ENCODE results near the gene TESK2. TPM values are rescaled to one million over a fixed set of nuclear protein-coding genes. Genes with fewer than 3 reads are reported as not detected.

The TESK2 gene
- polyA plus RNA-seq, 4 donors: 5.5 to 22.1 (median 12.6) TPM

DNA sequence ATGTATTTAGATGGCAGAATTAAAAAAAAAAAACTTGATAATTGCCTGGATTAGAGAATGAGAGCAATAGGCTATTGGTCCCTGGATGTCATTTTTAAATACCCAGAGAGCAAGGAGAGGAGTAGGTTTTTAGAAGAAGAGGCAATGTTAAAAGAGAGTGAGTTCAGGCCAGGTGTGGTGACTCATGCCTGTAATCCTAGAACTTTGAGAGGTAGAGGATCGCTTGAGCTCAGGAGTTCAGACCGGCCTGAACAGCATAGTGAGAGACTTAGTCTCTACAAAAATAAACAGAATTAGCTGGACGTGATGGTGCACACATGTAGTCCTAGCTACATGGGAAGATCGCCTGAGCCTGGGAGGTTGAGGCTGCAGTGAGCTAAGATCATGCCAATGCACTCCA, 134.8 kb downstream of the TESK2 start:
- Histone ChIP-seq H3K9me3 (ENCODE audit: control insufficient read depth in 2 of 2, insufficient read depth in 1 of 2, low read depth in 1 of 2, low read length in 1 of 2) (no peaks in the 10 kb centered on the region), H3K4me3 (ENCODE audit: low read depth in 1 of 3, low read length in 3 of 3) (no peak overlapping the region), H3K36me3 (ENCODE audit: control insufficient read depth in 3 of 3, insufficient read depth in 2 of 3, low read depth in 1 of 3, low read length in 3 of 3) (peaks cover 0 to 11% (median 2%) of the 10 kb centered on the region in 3 donors), H3K4me1 (ENCODE audit: control insufficient read depth in 3 of 3, insufficient read depth in 2 of 3, low read depth in 1 of 3, low read length in 2 of 3) (peaks cover 0 to 4% (median 0%) of the 10 kb centered on the region in 3 donors), H3K27ac (ENCODE audit: low read depth in 1 of 3, low read length in 2 of 3) (no peak overlapping the region), H3K27me3 (ENCODE audit: control insufficient read depth in 3 of 3, insufficient read depth in 3 of 3, low read length in 3 of 3) (no peaks in the 10 kb centered on the region)
- DNase-seq (peak in 1 of 2 donors; percentile 53), FAIRE-seq (no peak)
- 34 to 69% (median 49%) methylated on average over 4 of the region's 4 CpGs for WGBS, 3 donors

DNA sequence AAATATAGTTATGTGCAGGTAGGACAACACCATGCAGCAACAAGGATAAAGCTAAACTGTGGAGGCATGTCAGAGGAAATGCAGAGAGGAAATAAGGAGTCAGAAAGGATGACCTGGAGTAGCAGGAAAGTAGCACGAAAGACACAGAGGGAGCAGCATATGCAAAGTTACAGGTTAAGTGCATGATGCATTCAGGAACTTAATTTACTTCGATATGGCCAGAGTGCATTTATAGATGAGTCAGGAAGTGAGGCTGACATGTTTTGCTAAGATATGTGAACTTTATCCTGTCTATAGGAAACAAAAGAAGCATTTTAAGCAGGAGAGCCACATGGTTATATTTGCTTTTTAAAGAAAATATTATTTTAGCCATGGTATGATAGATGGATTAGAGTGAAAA, 135.3 kb downstream of the TESK2 start:
- WGBS, 3 donors: 30 to 43% (median 42%) methylated on average over 2 of the region's 2 CpGs
- FAIRE-seq (no peak), DNase-seq (peak in 1 of 2 donors; percentile 45)
- no peak overlapping the region for H3K27ac ChIP-seq (ENCODE audit: low read depth in 1 of 3, low read length in 2 of 3)
- H3K4me3 ChIP-seq (ENCODE audit: low read depth in 1 of 3, low read length in 3 of 3): no peak overlapping the region
- no peaks in the 10 kb centered on the region for H3K9me3 ChIP-seq (ENCODE audit: control insufficient read depth in 2 of 2, insufficient read depth in 1 of 2, low read depth in 1 of 2, low read length in 1 of 2)
- peaks cover 0 to 11% (median 3%) of the 10 kb centered on the region in 3 donors for H3K36me3 ChIP-seq (ENCODE audit: control insufficient read depth in 3 of 3, insufficient read depth in 2 of 3, low read depth in 1 of 3, low read length in 3 of 3)
- peaks cover 0 to 4% (median 0%) of the 10 kb centered on the region in 3 donors for H3K4me1 ChIP-seq (ENCODE audit: control insufficient read depth in 3 of 3, insufficient read depth in 2 of 3, low read depth in 1 of 3, low read length in 2 of 3)
- no peaks in the 10 kb centered on the region for H3K27me3 ChIP-seq (ENCODE audit: control insufficient read depth in 3 of 3, insufficient read depth in 3 of 3, low read length in 3 of 3)

DNA sequence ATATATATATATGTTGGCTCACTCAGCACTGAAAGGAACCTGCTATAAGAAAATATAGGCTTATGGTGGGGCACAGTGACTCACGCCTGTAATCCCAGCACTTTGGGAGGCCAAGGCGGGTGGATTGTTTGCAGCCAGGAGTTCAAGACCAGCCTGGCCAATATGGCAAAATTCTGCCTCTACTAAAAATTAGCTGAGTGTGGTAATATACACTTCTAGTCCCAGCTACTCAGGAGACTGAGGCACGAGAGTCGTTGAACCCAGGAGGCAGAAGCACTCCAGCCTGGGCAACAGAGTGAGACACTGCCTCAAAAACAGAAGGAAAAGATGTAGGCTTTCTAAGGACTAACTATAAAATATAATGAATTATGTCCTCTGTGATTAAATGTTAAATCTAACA, 136.1 kb downstream of the TESK2 start:
- FAIRE-seq: no peak
- Histone ChIP-seq H3K27me3 (ENCODE audit: control insufficient read depth in 3 of 3, insufficient read depth in 3 of 3, low read length in 3 of 3) (no peaks in the 10 kb centered on the region), H3K4me3 (ENCODE audit: low read depth in 1 of 3, low read length in 3 of 3) (no peak overlapping the region), H3K36me3 (ENCODE audit: control insufficient read depth in 3 of 3, insufficient read depth in 2 of 3, low read depth in 1 of 3, low read length in 3 of 3) (peaks cover 0 to 11% (median 5%) of the 10 kb centered on the region in 3 donors), H3K27ac (ENCODE audit: low read depth in 1 of 3, low read length in 2 of 3) (no peak overlapping the region), H3K9me3 (ENCODE audit: control insufficient read depth in 2 of 2, insufficient read depth in 1 of 2, low read depth in 1 of 2, low read length in 1 of 2) (no peaks in the 10 kb centered on the region), H3K4me1 (ENCODE audit: control insufficient read depth in 3 of 3, insufficient read depth in 2 of 3, low read depth in 1 of 3, low read length in 2 of 3) (peaks cover 0 to under 1% (median 0%) of the 10 kb centered on the region in 3 donors)
- 94 to 97% (median 94%) methylated on average over 4 of the region's 4 CpGs for WGBS, 3 donors
- no peak for DNase-seq

DNA sequence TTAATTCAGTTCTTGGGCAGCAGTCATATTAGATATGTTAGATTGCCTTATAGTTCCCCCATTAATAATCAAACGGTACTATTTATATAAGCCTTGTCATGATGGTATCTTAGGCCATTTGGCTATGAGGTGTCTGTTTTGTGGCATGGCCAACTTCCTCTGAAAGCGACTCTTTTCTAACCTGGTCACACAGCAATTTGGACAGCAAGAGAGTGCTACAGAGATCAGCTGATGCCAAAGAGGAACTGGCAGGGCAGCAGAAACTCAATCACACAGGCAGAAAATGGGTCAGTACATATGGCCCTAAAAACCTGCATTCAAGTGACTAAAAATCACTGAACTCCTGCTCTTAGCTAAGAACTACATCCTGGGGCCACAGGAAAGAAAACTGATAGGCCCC, 137.3 kb downstream of the TESK2 start:
- 78 to 89% (median 89%) methylated on average over 2 of the region's 2 CpGs for WGBS, 3 donors
- FAIRE-seq (no peak), DNase-seq (no peak)
- Histone ChIP-seq H3K36me3 (ENCODE audit: control insufficient read depth in 3 of 3, insufficient read depth in 2 of 3, low read depth in 1 of 3, low read length in 3 of 3) (peaks cover 0 to 14% (median 4%) of the 10 kb centered on the region in 3 donors), H3K4me1 (ENCODE audit: control insufficient read depth in 3 of 3, insufficient read depth in 2 of 3, low read depth in 1 of 3, low read length in 2 of 3) (no peaks in the 10 kb centered on the region), H3K27me3 (ENCODE audit: control insufficient read depth in 3 of 3, insufficient read depth in 3 of 3, low read length in 3 of 3) (no peaks in the 10 kb centered on the region), H3K9me3 (ENCODE audit: control insufficient read depth in 2 of 2, insufficient read depth in 1 of 2, low read depth in 1 of 2, low read length in 1 of 2) (no peaks in the 10 kb centered on the region), H3K4me3 (ENCODE audit: low read depth in 1 of 3, low read length in 3 of 3) (no peak overlapping the region), H3K27ac (ENCODE audit: low read depth in 1 of 3, low read length in 2 of 3) (no peak overlapping the region)

DNA sequence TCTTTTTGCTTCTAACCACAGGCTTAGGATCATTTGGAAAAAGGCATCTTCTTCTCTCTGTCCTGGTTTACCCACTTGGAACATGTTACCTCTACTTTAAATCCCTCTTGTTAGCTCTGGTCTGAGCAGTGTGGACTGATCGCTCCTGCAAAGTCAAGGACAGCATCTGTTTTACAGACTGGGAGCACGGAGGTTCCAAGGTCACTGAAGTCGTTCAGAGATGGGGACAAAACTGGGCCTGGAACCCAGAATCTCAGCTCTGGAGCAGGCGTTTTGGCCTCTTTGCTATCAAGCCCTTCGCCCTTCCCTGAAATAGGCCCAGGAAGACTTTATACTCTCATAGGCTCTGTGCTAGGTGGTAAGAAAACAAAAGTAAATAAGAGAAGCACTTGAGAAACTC, 139.5 kb downstream of the TESK2 start:
- Histone ChIP-seq H3K27ac (ENCODE audit: low read depth in 1 of 3, low read length in 2 of 3) (no peak overlapping the region), H3K4me3 (ENCODE audit: low read depth in 1 of 3, low read length in 3 of 3) (no peak overlapping the region), H3K36me3 (ENCODE audit: control insufficient read depth in 3 of 3, insufficient read depth in 2 of 3, low read depth in 1 of 3, low read length in 3 of 3) (peaks cover 0 to 21% (median 6%) of the 10 kb centered on the region in 3 donors), H3K4me1 (ENCODE audit: control insufficient read depth in 3 of 3, insufficient read depth in 2 of 3, low read depth in 1 of 3, low read length in 2 of 3) (no peaks in the 10 kb centered on the region), H3K27me3 (ENCODE audit: control insufficient read depth in 3 of 3, insufficient read depth in 3 of 3, low read length in 3 of 3) (no peaks in the 10 kb centered on the region), H3K9me3 (ENCODE audit: control insufficient read depth in 2 of 2, insufficient read depth in 1 of 2, low read depth in 1 of 2, low read length in 1 of 2) (no peaks in the 10 kb centered on the region)
- DNase-seq (no peak), FAIRE-seq (no peak)
- 68 to 85% (median 79%) methylated on average over 5 of the region's 5 CpGs for WGBS, 3 donors

DNA sequence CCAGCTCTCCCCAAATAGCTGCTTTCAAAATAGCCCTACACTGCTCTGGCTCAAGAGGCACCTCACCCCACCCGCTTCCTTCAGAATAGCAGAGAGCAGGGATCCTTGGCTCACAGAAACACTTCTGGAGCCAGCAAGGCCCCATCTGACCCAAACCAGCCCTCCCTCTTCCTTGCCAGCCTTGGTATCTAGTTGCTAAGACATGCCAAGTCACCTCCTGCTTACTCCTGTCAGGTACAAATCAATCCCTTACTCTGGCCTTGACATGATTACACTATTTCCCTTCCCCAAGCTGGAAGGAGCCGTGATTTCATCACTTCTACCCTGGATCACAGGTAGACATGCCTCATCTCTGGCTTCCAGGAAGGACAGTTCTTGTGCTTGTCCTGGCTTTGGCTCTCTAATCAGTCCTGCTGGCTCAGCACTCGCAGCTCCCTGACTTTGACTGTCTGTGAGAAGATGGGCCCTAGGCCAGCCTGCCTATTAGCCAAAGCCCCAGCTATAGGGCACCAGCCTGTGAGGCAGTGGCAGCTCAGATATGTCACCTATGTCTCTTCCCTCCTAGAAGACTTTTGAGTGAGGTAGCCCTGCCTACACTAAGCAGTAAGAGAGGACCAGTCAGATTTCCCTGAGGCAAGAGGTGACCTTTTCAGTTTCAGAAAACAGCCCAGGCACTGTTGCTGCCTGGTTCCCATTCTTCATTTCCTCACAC, 141.8 kb downstream of the TESK2 start:
- no peaks in the 10 kb centered on the region for H3K4me1 ChIP-seq (ENCODE audit: control insufficient read depth in 3 of 3, insufficient read depth in 2 of 3, low read depth in 1 of 3, low read length in 2 of 3)
- no peaks in the 10 kb centered on the region for H3K27me3 ChIP-seq (ENCODE audit: control insufficient read depth in 3 of 3, insufficient read depth in 3 of 3, low read length in 3 of 3)
- H3K36me3 ChIP-seq (ENCODE audit: control insufficient read depth in 3 of 3, insufficient read depth in 2 of 3, low read depth in 1 of 3, low read length in 3 of 3): peaks cover under 1 to 30% (median 15%) of the 10 kb centered on the region in 3 donors
- DNase-seq (no peak), FAIRE-seq (no peak)
- 70 to 84% (median 75%) methylated on average over 3 of the region's 3 CpGs for WGBS, 3 donors
- no peak overlapping the region for H3K27ac ChIP-seq (ENCODE audit: low read depth in 1 of 3, low read length in 2 of 3)
- no peaks in the 10 kb centered on the region for H3K9me3 ChIP-seq (ENCODE audit: control insufficient read depth in 2 of 2, insufficient read depth in 1 of 2, low read depth in 1 of 2, low read length in 1 of 2)
- no peak overlapping the region for H3K4me3 ChIP-seq (ENCODE audit: low read depth in 1 of 3, low read length in 3 of 3)

DNA sequence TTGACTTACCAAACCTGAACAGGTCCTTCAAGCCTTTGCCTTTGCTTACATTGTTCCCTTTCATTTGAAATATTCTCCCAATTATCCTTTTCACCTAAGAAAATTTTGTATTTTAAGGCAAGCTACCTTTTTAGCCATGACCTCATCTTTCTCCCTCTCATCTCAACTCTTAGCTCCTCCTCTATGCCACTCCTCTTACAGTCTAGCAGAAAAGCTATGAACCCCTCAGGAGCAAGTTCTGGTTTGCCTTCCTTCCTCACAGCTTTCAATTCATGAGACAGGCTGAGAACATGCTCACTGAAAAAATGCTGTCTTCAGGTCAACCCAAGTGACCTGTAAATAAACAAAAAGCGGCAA, 142.4 kb downstream of the TESK2 start:
- 53 to 89% (median 78%) methylated on average over 1 of the region's 1 CpG for WGBS, 3 donors
- FAIRE-seq: no peak

DNA sequence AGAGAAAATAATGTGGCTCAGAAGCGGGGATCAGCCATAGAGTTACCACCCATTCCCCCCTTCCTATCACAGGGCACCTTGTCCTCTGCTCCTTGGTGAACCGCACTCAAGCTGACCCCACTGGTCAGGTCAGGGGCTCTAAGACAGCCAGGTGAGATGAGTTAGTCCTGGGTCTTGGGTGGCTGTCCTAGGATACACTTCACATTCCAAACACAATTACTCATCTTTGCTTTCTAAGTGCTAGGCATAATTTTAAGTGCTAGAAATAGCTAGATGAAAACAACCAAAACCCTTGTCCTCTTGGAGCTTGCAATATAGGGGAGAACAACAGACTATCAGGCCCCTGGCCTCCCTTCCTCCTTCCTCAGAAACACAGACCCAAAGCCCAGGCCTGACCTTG, 142.9 kb downstream of the TESK2 start:
- FAIRE-seq: no peak
- peaks cover 6 to 37% (median 22%) of the 10 kb centered on the region in 3 donors for H3K36me3 ChIP-seq (ENCODE audit: control insufficient read depth in 3 of 3, insufficient read depth in 2 of 3, low read depth in 1 of 3, low read length in 3 of 3)
- 96 to 100% (median 97%) methylated on average over 2 of the region's 2 CpGs for WGBS, 3 donors
- no peak overlapping the region for H3K4me3 ChIP-seq (ENCODE audit: low read depth in 1 of 3, low read length in 3 of 3)
- no peaks in the 10 kb centered on the region for H3K9me3 ChIP-seq (ENCODE audit: control insufficient read depth in 2 of 2, insufficient read depth in 1 of 2, low read depth in 1 of 2, low read length in 1 of 2)
- no peak for DNase-seq
- no peaks in the 10 kb centered on the region for H3K4me1 ChIP-seq (ENCODE audit: control insufficient read depth in 3 of 3, insufficient read depth in 2 of 3, low read depth in 1 of 3, low read length in 2 of 3)
- H3K27me3 ChIP-seq (ENCODE audit: control insufficient read depth in 3 of 3, insufficient read depth in 3 of 3, low read length in 3 of 3): no peaks in the 10 kb centered on the region
- no peak overlapping the region for H3K27ac ChIP-seq (ENCODE audit: low read depth in 1 of 3, low read length in 2 of 3)

More for the DNA sequence above, 142.4 kb downstream of the TESK2 start:
- Histone ChIP-seq H3K36me3 (ENCODE audit: control insufficient read depth in 3 of 3, insufficient read depth in 2 of 3, low read depth in 1 of 3, low read length in 3 of 3) (peaks cover 6 to 32% (median 16%) of the 10 kb centered on the region in 3 donors), H3K27me3 (ENCODE audit: control insufficient read depth in 3 of 3, insufficient read depth in 3 of 3, low read length in 3 of 3) (no peaks in the 10 kb centered on the region), H3K4me1 (ENCODE audit: control insufficient read depth in 3 of 3, insufficient read depth in 2 of 3, low read depth in 1 of 3, low read length in 2 of 3) (no peaks in the 10 kb centered on the region), H3K9me3 (ENCODE audit: control insufficient read depth in 2 of 2, insufficient read depth in 1 of 2, low read depth in 1 of 2, low read length in 1 of 2) (no peaks in the 10 kb centered on the region), H3K27ac (ENCODE audit: low read depth in 1 of 3, low read length in 2 of 3) (no peak overlapping the region), H3K4me3 (ENCODE audit: low read depth in 1 of 3, low read length in 3 of 3) (no peak overlapping the region)
- DNase-seq: no peak

DNA sequence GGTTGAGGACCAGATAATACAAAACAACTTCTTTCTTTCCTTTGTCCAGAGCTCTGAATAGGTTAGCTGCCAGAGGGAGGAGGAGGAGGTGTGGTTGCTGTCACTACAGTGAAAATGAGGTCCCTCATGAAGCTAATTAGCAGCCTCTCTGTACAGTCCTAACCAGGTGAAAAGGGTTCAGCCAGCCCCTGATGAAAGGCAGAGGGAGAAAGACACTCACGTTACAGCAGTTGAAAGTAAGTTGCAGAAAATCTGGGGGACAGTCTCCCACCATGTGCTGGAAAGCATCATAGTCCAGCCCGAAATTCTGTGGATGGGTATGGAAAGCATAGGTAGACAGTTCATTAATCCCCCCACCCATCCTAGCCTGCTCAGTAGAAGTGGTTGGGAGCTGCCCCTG, 144.5 kb downstream of the TESK2 start:
- Histone ChIP-seq H3K27me3 (ENCODE audit: control insufficient read depth in 3 of 3, insufficient read depth in 3 of 3, low read length in 3 of 3) (no peaks in the 10 kb centered on the region), H3K9me3 (ENCODE audit: control insufficient read depth in 2 of 2, insufficient read depth in 1 of 2, low read depth in 1 of 2, low read length in 1 of 2) (no peaks in the 10 kb centered on the region), H3K36me3 (ENCODE audit: control insufficient read depth in 3 of 3, insufficient read depth in 2 of 3, low read depth in 1 of 3, low read length in 3 of 3) (peaks cover 6 to 49% (median 30%) of the 10 kb centered on the region in 3 donors), H3K4me1 (ENCODE audit: control insufficient read depth in 3 of 3, insufficient read depth in 2 of 3, low read depth in 1 of 3, low read length in 2 of 3) (peaks cover 0 to 3% (median 0%) of the 10 kb centered on the region in 3 donors), H3K27ac (ENCODE audit: low read depth in 1 of 3, low read length in 2 of 3) (no peak overlapping the region), H3K4me3 (ENCODE audit: low read depth in 1 of 3, low read length in 3 of 3) (no peak overlapping the region)
- FAIRE-seq: no peak
- WGBS, 3 donors: 83 to 93% (median 83%) methylated on average over 2 of the region's 2 CpGs
- DNase-seq: no peak
